Activated CD8-positive, alpha-beta memory T cell treated with anti-CD3 and anti-CD28 coated beads, Interleukin-2, amount 50 U/mL, for 1 hour (primary cell): ENCODE results near the gene COQ8B.

ENCODE experiments used
- DNase-seq: peaks from one replicate; pipeline ENCODE4 v3.0.0-alpha.2; 2020; ENCODE audit errors: extremely low read depth

COQ8B gene

DNA sequence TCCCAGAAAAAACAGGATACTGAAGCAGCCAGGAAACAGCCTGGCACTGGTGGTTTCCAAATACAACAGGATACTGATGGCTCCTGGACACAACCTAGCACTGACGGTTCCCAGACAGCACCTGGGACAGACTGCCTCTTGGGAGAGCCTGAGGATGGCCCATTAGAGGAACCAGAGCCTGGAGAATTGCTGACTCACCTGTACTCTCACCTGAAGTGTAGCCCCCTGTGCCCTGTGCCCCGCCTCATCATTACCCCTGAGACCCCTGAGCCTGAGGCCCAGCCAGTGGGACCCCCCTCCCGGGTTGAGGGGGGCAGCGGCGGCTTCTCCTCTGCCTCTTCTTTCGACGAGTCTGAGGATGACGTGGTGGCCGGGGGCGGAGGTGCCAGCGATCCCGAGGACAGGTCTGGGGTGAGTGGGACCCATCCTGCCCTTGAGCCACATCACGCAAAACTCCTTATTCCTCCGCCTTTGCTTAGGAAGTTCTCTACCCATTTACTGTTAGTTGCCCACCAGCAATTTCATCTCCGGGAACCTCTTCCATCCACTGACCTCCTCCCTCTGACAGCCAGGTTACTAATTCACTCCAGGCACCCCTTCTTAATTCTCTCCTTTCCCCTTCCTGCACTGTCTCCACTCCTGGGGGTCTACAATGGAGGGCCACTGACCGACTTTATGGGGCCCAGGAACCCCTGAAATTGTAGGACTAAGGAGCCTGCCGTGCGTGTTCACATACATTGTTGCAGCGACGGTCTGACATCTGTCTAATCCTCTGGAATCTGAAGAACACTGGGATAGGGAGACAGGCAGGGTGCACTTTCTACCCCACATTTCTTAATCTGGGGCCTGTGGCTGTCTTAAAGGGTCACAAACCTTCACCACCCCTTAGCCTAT is 1.4 kb upstream of the COQ8B start:
- no peak for DNase-seq

GRCh38 chr19:40717325-40717879 is 716 bp upstream of the COQ8B start:
- no peak for DNase-seq

DNA sequence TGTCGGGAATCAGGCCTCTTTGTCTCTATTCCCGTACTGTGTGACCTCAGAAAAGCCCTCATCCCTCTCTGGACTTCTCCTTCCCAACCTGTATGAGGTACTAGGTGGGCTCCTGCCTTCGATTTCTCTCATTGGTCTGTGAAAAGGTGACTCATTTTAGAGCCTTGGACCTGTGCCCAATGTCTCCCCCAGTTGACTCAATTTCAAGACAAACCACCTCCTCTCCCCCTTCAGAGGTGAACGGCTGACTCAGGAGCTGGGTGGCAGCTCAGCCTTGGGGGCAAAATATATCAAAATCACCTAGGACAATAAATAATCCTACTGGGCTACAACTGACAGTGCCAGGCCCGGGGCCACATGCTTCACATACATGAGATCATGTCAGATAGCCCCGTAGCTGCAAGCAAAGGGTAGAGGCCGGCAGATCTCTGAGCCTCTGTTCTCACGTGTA is 630 bp downstream of the COQ8B start:
- peak; percentile 73 for DNase-seq

DNA sequence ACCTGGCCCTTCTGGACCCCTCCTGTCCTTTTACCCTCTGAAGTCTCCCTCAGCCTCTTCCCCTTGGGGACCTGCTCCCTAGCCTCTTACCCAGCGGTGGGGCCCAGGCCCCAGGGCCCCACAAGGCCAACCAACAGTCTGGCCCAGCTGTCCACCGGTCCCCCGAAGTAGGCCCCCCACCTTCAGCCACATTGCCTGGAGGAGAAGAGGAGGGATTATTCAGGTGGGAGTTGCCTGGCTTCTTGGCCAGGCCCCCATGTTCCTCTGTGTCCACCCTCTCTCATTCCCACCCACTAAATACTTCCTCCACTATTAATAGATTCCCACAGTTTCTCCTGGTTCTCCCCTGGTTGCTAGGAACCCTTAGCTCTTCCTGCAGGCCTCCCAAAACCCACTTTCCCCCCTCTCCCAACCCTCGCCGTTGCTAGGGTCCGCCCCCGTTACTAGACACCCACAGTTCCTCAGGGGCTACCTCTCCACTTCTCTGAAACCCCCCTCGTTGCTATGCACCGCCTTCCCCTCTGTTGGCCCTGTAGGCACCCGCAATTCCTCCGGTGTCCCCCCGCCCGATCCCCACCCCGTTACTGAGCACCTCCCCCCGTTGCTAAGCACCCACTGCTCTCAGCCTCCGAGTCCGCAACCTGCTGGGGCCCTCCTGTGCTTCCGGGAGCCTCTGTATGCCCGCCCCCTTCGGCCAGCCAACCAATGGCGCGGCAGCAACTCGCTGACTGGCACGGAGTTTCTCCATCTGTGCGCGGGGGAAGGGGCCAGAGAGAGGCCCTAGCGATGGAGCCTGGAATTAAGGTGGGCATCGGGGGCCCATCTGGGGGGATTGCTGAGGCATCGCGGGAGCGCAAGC is 2.0 kb downstream of the COQ8B start:
- peak; percentile 80 for DNase-seq

GRCh38 chr19:40713939-40714338 is 2.7 kb downstream of the COQ8B start:
- DNase-seq: no peak

- no peak for DNase-seq
Measured at GRCh38 chr19:40709817-40710216, 6.9 kb downstream of the COQ8B start.

- DNase-seq: no peak
Measured at GRCh38 chr19:40707615-40708014, 9.1 kb downstream of the COQ8B start.

GRCh38 chr19:40705950-40706619 is 10.6 kb downstream of the COQ8B start:
- DNase-seq: no peak

DNA sequence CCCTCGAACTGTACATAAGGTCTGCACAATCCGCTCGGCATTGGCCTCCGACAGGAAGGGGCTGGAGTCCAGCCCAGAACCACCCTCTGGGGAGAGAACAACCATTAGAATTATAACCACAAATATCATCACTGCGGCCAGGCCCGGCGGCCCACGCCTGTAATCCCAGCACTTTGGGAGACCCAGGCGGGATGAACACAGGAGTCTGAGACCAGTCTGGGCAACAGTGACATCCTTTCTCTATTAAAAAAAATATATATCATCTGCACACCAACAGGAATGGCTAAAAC is 11.4 kb downstream of the COQ8B start:
- DNase-seq: no peak

DNA sequence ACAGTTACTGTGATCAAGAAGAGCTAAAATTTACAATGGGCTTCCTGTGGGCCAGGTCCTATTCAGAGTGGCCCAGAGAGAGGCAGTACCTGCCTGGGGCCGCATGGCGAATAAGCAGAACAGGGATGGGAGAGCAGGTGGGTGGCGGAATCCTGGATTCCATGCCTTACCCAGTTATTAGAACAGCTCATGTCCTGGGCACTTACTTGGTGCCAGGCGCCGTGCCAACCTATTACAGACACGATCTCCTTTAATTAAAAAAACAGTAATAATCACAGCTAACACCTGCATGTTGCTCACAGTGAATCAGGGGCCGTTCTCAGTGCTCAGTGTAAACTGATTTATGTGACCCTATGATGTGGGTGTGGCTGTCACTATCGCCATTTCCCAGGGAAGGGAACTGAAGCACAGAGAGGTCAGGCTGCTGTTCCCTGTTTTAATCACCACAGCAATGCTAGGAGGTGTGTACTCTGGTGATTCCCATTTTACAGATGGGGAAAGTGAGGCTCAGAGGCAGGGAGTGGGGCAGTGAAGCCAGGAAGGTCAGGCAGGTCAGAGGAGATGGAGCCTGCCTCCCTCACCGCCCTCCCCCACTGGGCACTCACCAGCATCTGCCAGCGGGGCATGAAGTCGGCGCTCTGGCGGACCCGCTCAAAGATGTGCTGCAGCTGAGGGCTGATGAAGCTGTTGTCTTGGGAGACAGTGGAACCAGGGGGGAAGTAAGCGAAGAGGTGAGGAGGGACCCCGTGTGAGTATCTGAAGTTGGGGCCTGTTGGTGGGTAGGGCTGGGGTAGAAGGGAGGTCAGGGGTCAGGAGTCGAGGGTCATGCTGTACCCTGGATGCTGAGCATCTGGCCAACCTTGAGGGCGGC is 12.0 kb downstream of the COQ8B start:
- DNase-seq: no peak

DNA sequence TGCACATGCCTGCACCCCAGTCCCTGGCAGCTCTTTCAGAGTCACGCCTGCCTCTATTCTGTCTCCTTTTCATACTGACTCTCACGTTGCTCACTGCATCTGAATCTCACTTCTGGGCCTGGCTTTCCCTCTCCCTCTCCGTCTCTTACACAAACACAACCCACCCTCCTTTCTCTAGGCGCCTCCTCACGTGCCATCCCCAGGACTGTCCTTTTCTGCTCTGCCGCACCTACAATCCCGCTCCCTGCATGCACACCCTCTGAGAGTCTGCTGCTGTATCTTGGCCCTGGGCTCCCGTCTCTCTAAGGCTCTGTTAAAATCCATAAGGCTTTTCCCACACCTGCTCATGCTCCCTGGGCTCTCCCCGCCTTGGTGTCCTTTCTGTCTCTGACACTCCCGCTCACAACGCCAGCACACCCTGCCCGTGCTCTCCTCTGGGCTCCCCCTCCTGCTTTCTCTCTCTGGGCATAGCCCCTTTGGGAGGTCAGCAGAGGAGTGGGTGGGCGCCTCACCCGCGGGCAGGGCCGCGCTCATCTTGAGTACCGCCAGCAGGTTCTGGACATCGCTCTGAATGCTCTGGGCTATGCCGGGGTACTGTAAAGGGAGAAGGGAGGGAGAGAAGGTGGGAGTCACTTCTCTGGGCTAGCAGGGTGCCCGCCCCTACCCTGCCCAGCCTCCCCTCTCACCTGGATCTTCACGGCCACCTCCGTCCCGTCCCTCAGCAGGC is 13.5 kb downstream of the COQ8B start:
- DNase-seq: no peak

DNA sequence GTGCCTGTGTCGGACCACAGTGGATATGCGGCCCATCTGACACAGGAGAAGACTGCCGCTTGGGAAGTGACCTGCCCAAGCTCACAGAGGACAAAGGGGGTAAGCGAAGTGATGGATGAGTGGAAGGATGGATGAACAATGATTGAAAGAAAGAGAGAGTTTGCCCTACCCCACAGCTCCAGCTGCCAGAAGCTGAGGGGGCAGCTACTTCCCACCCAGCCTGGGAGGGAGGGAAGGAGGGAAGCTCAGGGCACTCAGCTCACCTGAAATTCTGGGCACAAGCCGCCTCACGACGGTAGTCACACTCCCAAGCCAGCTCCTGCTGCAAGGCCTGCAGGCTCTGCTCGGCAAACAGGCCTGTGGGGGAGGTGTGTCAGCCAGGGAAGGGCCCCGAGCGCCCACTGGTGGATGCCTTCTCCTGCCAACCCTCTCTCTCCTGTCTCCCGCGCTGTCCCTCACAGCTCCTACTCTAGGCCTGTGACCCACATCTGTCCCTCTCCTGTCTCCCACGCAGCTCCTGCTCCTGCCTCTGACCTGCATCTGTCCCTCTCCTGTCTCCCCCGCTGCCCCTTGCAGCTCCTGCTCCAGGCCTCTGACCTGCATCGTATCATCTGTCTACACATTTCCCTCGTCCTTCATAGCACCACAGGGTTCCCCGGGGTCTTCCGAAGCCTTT is 14.2 kb downstream of the COQ8B start:
- DNase-seq: no peak

- DNase-seq: no peak
Measured at GRCh38 chr19:40701758-40702157, 14.9 kb downstream of the COQ8B start.

DNA sequence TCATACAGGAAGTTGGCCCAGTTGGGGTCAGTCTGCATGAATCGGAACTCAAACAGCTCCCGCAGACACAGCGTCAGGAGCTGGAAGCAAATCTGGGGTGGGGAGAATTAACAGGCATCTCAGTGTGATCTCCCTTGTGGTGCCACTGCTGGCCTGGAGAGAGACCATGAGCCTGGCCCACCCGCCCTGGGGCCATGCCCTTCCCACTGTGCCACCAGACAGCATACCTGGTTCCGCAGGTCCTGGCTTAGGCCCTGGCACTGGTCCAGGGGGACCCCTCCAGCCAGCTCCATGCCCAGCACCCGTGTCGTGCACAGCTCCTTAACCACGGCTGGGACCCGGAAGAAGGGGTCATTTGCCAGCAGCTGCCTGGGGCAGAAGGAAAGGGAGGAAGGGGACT is 16.6 kb downstream of the COQ8B start:
- DNase-seq: no peak

DNA sequence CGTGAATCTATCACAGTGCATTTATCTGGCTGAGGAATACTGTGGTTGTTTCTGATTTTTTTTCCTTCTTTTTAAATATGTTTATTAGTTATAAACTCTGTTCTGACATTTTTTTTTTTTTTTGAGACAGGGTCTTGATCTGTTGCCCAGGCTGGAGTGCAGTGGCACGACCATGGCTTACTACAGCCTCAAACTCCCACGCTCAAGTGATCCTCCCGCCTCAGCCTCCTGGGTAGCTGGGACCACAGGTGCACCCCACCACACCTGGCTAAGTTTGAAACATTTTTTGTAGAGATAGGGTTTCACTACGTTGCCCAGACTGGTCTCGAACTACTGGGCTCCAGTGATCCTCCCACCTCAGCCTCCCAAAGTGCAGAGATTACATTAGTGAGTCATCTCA is 19.7 kb downstream of the COQ8B start:
- DNase-seq: no peak

- no peak for DNase-seq
Measured at GRCh38 chr19:40695881-40696280, 20.8 kb downstream of the COQ8B start.

- DNase-seq: no peak
Measured at GRCh38 chr19:40693896-40694295, 22.8 kb downstream of the COQ8B start.

- no peak for DNase-seq
Measured at GRCh38 chr19:40693150-40693788, 23.4 kb downstream of the COQ8B start.

DNA sequence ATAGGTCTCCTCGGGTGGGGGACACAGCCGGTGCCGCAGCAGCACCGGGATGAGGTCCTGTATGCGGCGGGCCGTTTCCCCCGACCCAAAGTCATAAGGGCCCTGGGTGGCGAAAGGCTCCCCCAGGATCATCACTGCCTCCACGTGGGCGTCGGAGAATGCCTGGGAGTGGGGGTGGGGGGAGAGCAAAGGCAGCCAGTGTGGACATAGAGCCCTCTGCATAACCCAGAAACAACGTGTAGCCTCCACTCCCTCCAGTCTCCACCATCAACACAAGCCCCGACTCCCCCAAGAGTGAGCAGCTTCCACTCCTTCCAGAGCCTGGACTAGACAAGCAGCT is 24.5 kb downstream of the COQ8B start:
- DNase-seq: no peak
